Parietal lobe (tissue), 2 donors: ENCODE data around the gene DNAJC17. TPM values are rescaled to one million over a fixed set of nuclear protein-coding genes. Genes with fewer than 3 reads are reported as not detected.

ENCODE experiments used
- small RNA-seq: library from RNA; depleted of rRNA; stranded (forward); fragments of <200 nt; gene quantifications from one replicate; pipeline ENCODE3, GENCODE V24; 2014; ENCODE audit warnings: low replicate concordance
- total RNA-seq: library from RNA; depleted of rRNA; stranded (reverse); fragments of >200 nt; gene quantifications from one replicate; pipeline ENCODE4 v1.2.3, GENCODE V29; 2014

DNAJC17 gene, protein sequence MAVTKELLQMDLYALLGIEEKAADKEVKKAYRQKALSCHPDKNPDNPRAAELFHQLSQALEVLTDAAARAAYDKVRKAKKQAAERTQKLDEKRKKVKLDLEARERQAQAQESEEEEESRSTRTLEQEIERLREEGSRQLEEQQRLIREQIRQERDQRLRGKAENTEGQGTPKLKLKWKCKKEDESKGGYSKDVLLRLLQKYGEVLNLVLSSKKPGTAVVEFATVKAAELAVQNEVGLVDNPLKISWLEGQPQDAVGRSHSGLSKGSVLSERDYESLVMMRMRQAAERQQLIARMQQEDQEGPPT
- 31.9 TPM for total RNA-seq

DNA sequence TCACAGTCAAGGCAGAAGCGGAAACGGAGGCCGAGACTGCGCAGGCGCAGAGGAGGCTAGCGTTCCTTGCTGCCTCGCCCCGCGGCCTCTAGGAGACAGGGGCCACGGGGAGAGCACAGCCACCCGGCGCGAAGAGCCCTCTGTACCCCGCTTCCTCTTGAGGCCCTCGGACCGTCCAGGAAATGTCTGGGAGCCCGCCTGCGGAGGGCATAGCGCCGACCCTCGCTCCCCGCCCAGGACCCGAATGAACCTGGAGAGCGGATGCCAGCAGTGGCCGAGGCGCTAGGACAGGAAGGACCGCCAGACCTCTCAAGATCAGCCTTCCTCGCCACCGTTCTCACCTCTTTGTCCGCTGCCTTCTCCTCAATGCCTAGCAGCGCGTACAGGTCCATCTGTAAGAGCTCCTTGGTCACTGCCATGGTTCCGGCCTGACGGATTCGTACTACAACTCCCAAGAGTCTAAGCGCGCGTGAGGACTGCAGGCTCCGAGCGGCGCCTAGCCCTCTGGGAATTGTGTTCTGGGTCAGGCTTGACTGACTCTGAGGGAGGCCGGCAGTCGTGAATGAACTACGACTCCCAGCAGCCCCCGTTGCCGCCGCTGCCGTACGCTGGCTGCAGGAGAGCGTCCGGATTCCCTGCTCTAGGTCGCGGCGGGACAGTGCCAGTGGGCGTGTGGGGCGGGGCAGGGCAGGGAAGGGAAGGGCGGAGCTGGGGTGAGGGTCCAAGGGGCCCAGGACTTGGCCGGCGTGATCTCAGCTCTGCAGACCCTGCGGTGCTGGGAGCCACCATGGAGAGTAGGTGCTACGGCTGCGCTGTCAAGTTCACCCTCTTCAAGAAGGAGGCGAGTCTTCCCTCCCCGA lies at the start of gene DNAJC17, which contains the start of gene ZFYVE19:
TSS of gene DNAJC17 (minus strand) at position 446 of the 860 bp plus-strand sequence. CDS start at position 419, 27 bp downstream.
TSS of gene ZFYVE19 (plus strand) at position 62 of the 860 bp plus-strand sequence. CDS start at position 563, 501 bp downstream.

DNA sequence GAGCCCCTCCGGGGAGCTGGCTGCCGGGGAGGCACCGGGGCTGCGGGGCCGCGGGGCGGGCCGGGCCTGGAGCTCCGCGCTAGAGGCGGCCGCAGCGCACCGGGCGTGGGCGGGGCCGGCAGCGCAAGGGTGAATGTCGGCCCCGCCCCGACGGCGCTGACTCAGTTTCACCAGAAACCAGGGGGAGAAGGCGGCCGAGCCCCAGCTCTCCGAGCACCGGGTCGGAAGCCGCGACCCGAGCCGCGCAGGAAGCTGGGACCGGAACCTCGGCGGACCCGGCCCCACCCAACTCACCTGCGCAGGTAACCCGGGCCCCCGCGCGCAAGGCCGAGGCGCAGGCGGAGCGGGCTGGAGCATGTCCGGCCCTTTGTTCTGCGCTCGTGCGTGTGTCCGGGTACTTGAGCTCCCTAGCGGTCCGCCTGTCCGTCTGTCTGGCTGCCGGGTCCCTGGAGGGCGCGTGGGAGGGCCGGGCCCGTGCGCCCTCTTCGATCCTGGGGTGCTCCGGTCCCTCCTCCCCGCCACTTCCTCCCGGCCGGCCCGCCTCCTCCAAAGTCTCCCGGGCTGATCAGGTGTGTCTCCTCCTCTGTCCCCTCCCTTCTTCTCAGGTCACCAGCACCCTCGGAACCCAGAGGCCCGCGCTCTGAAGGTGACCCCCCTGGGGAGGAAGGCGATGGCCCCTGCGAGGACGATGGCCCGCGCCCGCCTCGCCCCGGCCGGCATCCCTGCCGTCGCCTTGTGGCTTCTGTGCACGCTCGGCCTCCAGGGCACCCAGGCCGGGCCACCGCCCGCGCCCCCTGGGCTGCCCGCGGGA lies 36.8 kb upstream of the DNAJC17 start, which contains the start of gene SPINT1:
TSS of gene SPINT1 (plus strand) at position 164 of the 811 bp plus-strand sequence. CDS start at position 671, 507 bp downstream.

DNA sequence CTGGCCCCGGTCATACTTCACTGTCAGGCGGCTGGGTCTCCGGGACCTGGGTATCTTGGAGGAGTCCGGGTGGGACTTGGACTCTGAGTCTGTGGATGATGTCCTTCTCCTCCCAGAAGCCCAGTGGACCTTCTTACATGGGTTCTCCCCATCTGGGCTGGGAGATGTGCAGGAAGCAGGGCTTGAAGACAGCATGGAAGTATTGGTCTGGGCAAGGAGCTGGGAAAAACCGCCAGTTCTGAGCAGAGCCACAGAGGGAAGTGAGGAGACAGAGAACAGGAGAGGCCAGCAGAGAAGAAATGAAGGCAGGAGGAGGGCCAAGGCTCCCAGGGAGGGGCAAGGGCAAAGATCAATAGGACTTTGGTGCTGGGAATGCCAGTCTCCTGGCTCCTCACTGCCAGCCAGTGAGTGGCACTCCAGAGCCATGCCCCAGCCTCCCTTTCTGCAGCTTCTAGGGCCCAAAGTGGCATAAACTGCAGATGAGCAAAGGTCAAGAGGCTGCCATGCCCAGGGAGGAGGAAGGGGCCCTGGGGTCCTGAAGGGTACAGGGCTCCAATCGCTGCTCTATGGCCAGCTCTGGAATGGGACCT lies 21.3 kb upstream of the DNAJC17 start, which contains the start of gene PPP1R14D:
TSS of gene PPP1R14D (minus strand) at position 262 of the 590 bp plus-strand sequence. CDS start at position 195, 67 bp downstream.

GRCh38 chr15:40769274-40770146 lies 37.8 kb downstream of the DNAJC17 start, which contains the start of gene C15orf62:
TSS of gene C15orf62 (plus strand) at chr15:40769980. CDS start at chr15:40770496, 516 bp downstream.

GRCh38 chr15:40763801-40764628 lies 43.3 kb downstream of the DNAJC17 start, which contains the start of gene GCHFR:
TSS of gene GCHFR (plus strand) at chr15:40764068. CDS start at chr15:40764181, 113 bp downstream.

DNA sequence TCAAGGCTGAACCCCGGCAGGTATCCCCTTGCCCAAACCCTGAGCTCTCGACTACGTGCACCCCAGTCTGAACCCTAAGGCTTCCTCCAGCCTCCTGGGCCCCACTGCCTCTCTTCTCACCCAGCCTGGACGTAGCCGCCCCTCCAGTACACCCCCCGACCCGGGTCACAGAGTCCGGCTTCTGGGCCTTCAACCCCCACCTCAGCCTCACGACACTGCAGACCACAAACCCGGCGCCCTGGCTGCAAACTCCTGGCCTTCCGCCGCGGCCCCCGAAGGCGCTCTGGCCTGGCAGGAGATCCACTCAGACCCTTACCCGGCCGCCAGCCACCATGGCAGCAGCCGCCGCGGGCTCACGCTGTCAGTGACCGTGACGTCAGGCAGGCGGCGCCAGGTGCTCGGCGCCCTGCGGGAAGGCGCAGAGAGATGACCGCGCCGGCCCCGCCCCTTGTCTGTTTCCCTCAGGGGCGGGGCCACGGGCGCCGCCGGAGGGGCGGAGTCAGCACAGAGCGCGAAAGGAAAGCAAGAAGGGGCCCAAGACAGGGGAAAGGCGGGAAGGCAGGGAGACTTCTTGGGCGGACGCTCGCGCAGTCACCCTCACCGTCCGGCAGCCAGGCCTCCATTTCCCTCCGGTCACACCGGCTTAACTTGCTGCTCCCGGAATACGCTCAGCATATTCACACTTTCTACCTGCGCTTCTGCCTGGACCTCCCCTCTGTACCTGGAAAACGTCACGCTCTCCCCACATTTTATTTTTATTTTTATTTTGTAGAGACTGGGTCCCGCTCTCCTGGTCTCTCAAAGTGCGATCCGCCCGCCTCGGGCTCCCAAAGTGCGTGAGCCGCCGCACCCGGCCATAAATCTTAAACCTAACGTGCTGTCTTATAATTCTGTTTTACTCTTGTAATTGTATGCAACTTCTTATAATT lies 52.1 kb downstream of the DNAJC17 start, which contains the start of gene RMDN3:
TSS of gene RMDN3 (minus strand) at position 372 of the 929 bp plus-strand sequence. CDS start 471 bp downstream, outside the sequence.

Small RNA genes within 50 kb of the gene (small RNA-seq; reads per million reads assigned to genes)
- not detected for gene SUMO2P15

Other genes with a start within 250 kb of the DNAJC17 start
- 26.0 TPM for gene CCDC32, start 242.4 kb downstream of the DNAJC17 start, total RNA-seq
- gene RPUSD2, start 238.2 kb downstream of the DNAJC17 start, total RNA-seq, result 11.0 TPM
- 10.6 TPM for gene KNL1, start 213.2 kb downstream of the DNAJC17 start, total RNA-seq
- 1.9 TPM for gene RAD51, start 112.3 kb downstream of the DNAJC17 start, total RNA-seq
- 20.7 TPM for gene RMDN3, start 52.2 kb downstream of the DNAJC17 start, total RNA-seq
- gene GCHFR, start 43.4 kb downstream of the DNAJC17 start, total RNA-seq, result 4.4 TPM
- gene C15orf62, start 37.5 kb downstream of the DNAJC17 start, total RNA-seq, result 0.31 TPM
- gene ZFYVE19, start 384 bp downstream of the DNAJC17 start, total RNA-seq, result 22.5 TPM
- gene PPP1R14D, start 21.2 kb upstream of the DNAJC17 start, total RNA-seq, result not detected
- 2.5 TPM for gene SPINT1, start 36.6 kb upstream of the DNAJC17 start, total RNA-seq
- 8.1 TPM for gene RHOV, start 66.8 kb upstream of the DNAJC17 start, total RNA-seq
- 26.3 TPM for gene VPS18, start 87.0 kb upstream of the DNAJC17 start, total RNA-seq
- 6.3 TPM for gene DLL4, start 121.9 kb upstream of the DNAJC17 start, total RNA-seq
- 4.4 TPM for gene CHAC1, start 146.0 kb upstream of the DNAJC17 start, total RNA-seq